Stimulated activated CD4-positive, alpha-beta T cell treated with anti-CD3 and anti-CD28 coated beads, Interleukin-4, amount 100 ng/mL, for 24 hours (primary cell): Measurements from ENCODE around the gene ZNF227.
A peak's percentile ranks its signal among the peaks of the same experiment; 100 is the strongest.
"Not testable (repeated sequence)": the region's sequence is repeated elsewhere in the genome, so short reads cannot be mapped to it uniquely, and the experiment has no call there.

Source experiments
- DNase-seq: peaks from one replicate; pipeline ENCODE4 v3.0.0-alpha.2; 2020

ZNF227 gene

DNA sequence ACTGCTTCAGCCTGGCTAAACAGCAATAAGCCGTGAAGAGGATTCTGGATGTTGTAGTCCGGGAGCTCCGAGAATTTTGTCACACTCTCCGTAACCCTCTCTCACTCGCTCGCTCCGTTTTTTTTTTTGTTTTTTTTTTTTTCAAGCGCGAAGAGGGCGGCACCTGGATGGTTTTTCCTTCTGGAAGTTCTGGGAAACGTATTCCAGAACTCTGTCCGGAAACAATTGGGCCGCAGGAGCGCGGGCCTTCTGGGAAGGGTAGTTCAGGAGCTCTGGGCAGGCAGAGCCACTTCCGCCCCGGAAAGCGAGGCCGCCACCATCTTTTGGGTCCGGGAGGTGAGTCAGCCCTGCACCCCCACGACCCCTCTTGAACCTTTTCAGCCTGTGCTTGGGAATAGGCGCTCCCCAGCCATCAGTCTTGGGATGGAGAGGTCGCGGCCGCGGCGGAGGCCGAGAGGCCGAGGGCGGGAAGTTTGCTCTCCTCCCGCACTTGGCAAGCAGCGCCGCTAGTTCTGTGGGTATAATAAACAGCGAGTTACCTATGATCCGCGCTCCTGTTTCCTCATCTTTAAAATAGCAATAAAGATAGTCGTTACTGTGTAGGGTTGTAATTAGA, at the start of gene ZNF227:
ZNF227 (plus strand) TSS at position 283 of the 616 bp plus-strand sequence. CDS start 5,261 bp downstream, outside the sequence.
- peak; percentile 85 for DNase-seq

DNA sequence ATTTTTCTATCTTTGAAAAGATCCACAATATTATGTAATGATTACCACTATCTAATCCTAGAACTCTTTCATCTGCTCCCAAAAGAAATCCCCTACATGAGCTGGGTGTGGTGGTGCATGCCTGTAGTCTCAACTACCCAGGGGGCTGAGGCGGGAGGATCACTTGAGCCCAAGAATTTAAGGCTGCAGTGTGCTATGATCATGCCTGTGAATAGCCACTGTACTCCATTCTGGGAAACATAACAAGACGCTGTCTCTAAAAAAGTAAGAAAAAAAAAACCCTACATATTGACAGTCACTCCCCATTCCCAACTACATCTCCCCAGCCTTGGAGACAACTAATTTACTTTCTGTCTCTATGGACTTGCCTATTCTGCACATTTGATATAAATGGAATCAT, 48.5 kb upstream of the ZNF227 start:
- no peak for DNase-seq

DNA sequence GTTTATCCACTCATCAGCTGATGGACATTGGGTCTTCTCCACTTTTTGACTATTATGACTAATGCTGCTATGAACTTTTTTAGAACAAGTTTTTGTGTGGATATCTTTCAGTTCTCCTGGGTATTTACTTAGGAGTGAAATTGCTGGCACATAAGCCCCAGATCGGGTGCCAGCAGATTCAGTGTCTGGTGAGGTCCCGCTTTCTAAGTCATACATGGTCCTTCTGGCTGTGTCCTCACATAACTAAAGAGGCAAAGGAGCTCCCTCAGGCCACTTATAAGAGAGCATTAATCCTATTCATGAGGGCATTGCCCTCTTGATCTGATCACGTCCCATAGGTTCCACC, 48.0 kb upstream of the ZNF227 start:
- no peak for DNase-seq

- peak; percentile 87 for DNase-seq
Observed at GRCh38 chr19:44164673-44165512, 47.4 kb upstream of the ZNF227 start, which contains the start of gene ZNF226. Gene ZNF226 (plus strand): TSS chr19:44165100. CDS start chr19:44170081, 4,981 bp downstream.

DNA sequence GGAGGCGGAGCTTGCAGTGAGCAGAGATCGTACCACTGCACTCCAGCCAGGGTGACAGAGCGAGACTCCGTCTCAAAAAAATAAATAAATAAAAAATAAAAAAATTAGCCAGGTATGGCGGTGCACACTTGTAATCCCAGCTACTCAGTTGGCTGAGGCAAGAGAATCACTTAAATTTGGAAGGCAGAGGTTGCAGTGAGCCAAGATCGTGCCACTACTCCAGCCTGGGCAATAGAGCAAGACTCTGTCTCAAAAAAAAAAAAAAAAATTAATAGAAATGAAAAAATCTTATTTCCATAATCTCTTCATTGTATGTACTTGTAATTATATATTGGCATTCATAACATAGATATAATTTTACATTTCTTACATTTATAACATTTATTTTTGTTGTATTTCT, 41.7 kb upstream of the ZNF227 start:
- not testable (repeated sequence) for DNase-seq

DNA sequence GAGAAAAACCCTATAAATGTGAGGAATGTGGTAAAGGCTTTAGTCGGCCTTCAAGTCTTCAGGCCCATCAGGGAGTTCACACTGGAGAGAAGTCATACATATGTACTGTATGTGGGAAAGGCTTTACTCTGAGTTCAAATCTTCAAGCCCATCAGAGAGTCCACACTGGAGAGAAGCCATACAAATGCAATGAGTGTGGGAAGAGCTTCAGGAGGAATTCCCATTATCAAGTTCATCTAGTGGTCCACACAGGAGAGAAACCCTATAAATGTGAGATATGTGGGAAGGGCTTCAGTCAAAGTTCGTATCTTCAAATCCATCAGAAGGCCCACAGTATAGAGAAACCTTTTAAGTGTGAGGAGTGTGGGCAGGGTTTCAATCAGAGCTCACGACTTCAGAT, 35.7 kb upstream of the ZNF227 start:
- no peak for DNase-seq

- no peak for DNase-seq
Observed at GRCh38 chr19:44180968-44181367, 31.4 kb upstream of the ZNF227 start.

- no peak for DNase-seq
Observed at GRCh38 chr19:44182145-44182544, 30.2 kb upstream of the ZNF227 start.

DNA sequence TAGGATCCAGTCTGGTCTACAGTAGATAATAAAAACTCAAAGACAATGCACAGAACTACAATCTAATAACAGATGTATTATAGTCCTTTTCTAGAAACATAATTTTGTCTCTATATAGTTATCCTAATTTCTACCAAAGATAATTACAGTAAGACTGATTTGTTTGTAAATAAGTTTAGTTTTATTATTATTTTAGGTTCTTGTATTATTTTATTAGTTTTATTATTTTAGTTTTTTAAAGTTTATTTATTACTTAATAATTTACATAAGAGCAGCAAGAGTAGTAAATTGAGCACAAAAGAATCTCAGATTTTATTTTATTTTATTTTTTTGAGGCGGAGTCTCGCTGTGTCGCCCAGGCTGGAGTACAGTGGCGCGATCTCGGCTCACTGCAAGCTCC, 22.3 kb upstream of the ZNF227 start:
- no peak for DNase-seq

- no peak for DNase-seq
Observed at GRCh38 chr19:44192127-44192526, 20.2 kb upstream of the ZNF227 start.

- no peak for DNase-seq
Observed at GRCh38 chr19:44196772-44197171, 15.6 kb upstream of the ZNF227 start.

DNA sequence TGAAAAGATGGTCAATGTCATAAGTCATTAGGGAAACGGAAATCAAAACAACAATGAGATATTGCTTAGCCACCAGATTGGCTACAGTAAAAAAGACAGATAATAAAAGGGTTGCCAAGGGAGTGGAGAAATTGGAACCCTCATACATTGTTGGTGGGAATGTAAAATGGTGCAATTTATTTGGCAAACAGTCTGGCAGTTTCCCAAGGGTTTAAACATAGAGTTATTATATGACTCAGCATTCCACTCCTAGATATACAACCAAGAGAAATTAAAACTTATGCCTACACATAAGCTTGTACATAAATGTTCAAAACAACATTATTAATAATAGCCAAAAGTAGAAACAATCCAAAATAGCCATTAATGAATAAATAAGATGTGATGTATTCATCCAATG, 9.9 kb upstream of the ZNF227 start:
- no peak for DNase-seq

GRCh38 chr19:44202974-44203373, 9.4 kb upstream of the ZNF227 start:
- no peak for DNase-seq

- DNase-seq: not testable (repeated sequence)
Observed at GRCh38 chr19:44203877-44204276, 8.5 kb upstream of the ZNF227 start.

- no peak for DNase-seq
Observed at GRCh38 chr19:44204772-44205171, 7.6 kb upstream of the ZNF227 start.

- peak; percentile 86 for DNase-seq
Observed at GRCh38 chr19:44207126-44207803, 5.1 kb upstream of the ZNF227 start.

DNA sequence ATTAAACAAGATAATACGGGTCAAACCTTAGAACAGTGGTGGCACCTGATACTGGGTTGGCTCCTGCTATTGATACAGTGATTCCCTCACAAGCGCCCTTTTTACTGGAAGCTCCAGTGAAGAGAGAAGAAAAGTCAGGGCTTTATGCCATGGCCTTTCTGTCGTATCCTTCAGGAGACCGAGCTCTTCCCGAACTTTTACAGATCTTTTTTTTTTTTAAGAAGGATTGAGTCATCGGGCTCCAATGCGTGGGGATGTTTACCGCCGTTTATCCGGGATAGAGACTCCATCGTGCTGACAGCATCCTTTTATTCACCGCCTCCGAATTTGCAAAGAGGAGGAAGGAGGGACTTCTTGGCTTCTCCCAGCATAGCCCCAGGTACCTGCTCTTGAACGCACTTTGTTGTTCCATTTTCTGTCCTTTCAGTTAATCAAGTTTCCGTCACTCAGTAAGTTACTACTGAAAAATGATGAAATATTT, 574 bp downstream of the ZNF227 start:
- DNase-seq: no peak

GRCh38 chr19:44219926-44220325, 7.6 kb downstream of the ZNF227 start:
- not testable (repeated sequence) for DNase-seq

- DNase-seq: not testable (repeated sequence)
Observed at GRCh38 chr19:44220761-44221160, 8.4 kb downstream of the ZNF227 start.

DNA sequence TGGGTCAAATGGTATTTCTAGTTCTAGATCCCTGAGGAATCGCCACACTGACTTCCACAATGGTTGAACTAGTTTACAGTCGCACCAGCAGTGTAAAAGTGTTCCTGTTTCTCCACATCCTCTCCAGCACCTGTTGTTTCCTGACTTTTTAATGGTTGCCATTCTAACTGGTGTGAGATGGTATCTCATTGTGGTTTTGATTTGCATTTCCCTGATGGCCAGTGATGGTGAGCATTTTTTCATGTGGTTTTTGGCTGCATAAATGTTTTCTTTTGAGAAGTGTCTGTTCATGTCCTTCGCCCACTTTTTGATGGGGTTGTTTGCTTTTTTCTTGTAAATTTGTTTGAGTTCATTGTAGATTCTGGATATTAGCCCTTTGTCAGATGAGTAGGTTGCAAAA, 9.0 kb downstream of the ZNF227 start:
- DNase-seq: not testable (repeated sequence)

GRCh38 chr19:44228318-44228717, 16.0 kb downstream of the ZNF227 start:
- no peak for DNase-seq

DNA sequence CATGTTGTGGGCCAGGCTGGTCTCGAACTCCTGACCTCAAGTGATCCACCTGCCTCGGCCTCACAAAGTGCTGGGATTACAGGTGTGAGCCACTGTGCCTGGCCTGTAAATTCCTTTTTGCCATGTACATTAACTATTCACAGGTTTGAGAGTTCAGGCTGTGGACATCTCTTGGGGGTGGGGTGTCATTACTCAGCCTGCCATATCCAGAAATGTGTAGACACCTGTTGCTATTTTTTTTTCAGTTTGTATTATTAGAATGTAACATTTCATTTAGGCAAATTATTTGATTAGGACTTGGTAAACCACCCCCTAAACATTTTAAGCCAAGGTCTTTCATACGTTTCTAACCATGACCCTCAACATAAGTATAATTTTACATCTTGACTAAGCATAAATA, 20.5 kb downstream of the ZNF227 start:
- no peak for DNase-seq

GRCh38 chr19:44236384-44236783, 24.1 kb downstream of the ZNF227 start:
- DNase-seq: no peak

GRCh38 chr19:44252332-44252731, 40.0 kb downstream of the ZNF227 start:
- DNase-seq: not testable (repeated sequence)
